ENCODE results near the gene MC5R.

Gene MC5R

GRCh38 chr18:13810950-13811485 is 12.9 kb upstream of the MC5R start:
- TF ChIP-seq CTCF (IDR thresholded peaks at IDR 0.05; ENCODE audit: insufficient read depth, low read depth, low read length, missing control alignments), result no peak
- no peak for DNase-seq (ENCODE audit: low read depth)
- no peak overlapping the region for H3K4me3 ChIP-seq (ENCODE audit: low read depth, low read length)

- no peak for DNase-seq (ENCODE audit: low read depth)
- peak; percentile 20 for TF ChIP-seq CTCF (IDR thresholded peaks at IDR 0.05; ENCODE audit: insufficient read depth, low read depth, low read length, missing control alignments)
- H3K4me3 ChIP-seq (ENCODE audit: low read depth, low read length), result no peak overlapping the region
These were observed 12.0 kb upstream of the MC5R start for GRCh38 chr18:13811993-13812392.

GRCh38 chr18:13813271-13813849 is 10.6 kb upstream of the MC5R start:
- TF ChIP-seq CTCF (IDR thresholded peaks at IDR 0.05; ENCODE audit: insufficient read depth, low read depth, low read length, missing control alignments), result peak; percentile 81
- peak; percentile 52 for DNase-seq (ENCODE audit: low read depth)
- no peak overlapping the region for H3K4me3 ChIP-seq (ENCODE audit: low read depth, low read length)

GRCh38 chr18:13826209-13826608 is 2.3 kb downstream of the MC5R start:
- no peak overlapping the region for H3K4me3 ChIP-seq (ENCODE audit: low read depth, low read length)
- no peak for TF ChIP-seq CTCF (IDR thresholded peaks at IDR 0.05; ENCODE audit: insufficient read depth, low read depth, low read length, missing control alignments)
- DNase-seq (ENCODE audit: low read depth), result no peak

- peak; percentile 26 for DNase-seq (ENCODE audit: low read depth)
- TF ChIP-seq CTCF (IDR thresholded peaks at IDR 0.05; ENCODE audit: insufficient read depth, low read depth, low read length, missing control alignments), result no peak
- H3K4me3 ChIP-seq (ENCODE audit: low read depth, low read length), result no peak overlapping the region
These were observed 8.0 kb downstream of the MC5R start for GRCh38 chr18:13831864-13832508.

GRCh38 chr18:13834496-13835015 is 10.6 kb downstream of the MC5R start:
- no peak overlapping the region for H3K4me3 ChIP-seq (ENCODE audit: low read depth, low read length)
- no peak for TF ChIP-seq CTCF (IDR thresholded peaks at IDR 0.05; ENCODE audit: insufficient read depth, low read depth, low read length, missing control alignments)
- no peak for DNase-seq (ENCODE audit: low read depth)

Data from GM12865 (cell line).